VCaP (cell line): ENCODE data around the gene PSMD5.
"Not testable (repeated sequence)": the region's sequence is repeated elsewhere in the genome, so short reads cannot be mapped to it uniquely, and the experiment has no call there.

Source experiments
- H3K27ac ChIP-seq: fragments of 450-650 bp; 2 replicates; pipeline ENCODE4 v1.5.1; 2017
- TF ChIP-seq, protein P1 (sequence below): fragments of 450-650 bp; conservative IDR thresholded peaks from 2 replicates; pipeline ENCODE4 v1.5.1; 2017; ENCODE audit warnings: mild to moderate bottlenecking, moderate library complexity

The PSMD5 gene

DNA sequence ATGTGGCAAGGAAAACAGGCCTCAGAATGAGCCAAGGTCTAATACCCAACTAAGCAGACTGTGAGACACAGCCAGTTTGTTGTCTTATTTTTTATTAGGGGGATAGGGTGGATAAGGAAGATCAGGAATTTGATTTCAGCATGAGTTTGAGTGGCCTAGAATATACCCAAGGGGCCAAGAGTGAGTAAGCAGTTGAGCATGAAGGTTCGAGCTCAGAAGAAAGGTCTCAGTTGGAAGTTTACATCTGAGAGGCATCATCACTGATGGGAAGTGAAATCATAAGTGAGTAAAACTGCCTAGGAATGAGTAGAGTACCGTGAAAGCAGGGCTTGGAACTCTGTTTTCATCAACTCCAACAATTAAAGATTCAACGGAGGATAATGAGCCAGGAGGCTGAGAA, 12.6 kb downstream of the PSMD5 start:
- H3K27ac ChIP-seq, result no peak overlapping the region
- TF ChIP-seq, protein P1, sequence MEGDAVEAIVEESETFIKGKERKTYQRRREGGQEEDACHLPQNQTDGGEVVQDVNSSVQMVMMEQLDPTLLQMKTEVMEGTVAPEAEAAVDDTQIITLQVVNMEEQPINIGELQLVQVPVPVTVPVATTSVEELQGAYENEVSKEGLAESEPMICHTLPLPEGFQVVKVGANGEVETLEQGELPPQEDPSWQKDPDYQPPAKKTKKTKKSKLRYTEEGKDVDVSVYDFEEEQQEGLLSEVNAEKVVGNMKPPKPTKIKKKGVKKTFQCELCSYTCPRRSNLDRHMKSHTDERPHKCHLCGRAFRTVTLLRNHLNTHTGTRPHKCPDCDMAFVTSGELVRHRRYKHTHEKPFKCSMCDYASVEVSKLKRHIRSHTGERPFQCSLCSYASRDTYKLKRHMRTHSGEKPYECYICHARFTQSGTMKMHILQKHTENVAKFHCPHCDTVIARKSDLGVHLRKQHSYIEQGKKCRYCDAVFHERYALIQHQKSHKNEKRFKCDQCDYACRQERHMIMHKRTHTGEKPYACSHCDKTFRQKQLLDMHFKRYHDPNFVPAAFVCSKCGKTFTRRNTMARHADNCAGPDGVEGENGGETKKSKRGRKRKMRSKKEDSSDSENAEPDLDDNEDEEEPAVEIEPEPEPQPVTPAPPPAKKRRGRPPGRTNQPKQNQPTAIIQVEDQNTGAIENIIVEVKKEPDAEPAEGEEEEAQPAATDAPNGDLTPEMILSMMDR, result no peak

DNA sequence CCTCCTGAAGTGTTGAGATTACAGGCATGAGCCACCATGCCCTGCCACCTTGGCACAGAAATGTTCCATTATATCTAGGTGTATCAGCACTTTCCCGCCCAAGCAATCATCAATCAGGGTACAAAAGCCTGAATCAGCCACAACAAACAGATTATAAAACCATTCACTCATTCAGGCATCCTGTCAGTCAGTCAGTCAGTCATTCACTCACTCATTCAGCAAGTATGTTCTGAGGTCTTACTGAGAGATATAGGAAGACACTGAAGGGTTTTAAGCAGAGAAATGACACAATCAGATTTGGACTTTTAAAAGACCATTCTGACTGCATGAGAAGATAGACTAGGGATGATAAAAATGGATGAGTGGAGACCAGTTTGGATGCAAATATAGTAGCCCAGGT, 13.1 kb downstream of the PSMD5 start:
- no peak overlapping the region for H3K27ac ChIP-seq
- TF ChIP-seq, protein P1, result no peak

DNA sequence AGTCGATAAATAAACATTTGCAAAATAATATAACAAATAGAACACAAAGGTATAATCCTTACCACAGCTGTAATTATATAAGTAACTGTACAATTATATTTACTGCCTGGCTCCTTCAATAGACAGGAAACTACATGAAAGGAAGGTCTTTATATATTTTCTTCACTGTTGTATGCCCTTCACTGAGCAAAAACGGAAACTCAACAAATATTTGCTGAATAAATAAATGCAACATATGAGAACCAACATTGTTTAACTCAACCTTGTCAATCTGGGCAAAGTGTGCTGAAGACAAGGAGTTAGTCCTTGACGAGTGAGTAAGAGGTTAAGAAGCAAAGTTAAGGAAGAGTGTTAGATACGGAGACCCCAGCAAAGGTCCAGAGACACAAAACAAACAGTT, 22.6 kb downstream of the PSMD5 start:
- H3K27ac ChIP-seq, result peak overlapping the region; percentile 73
- TF ChIP-seq, protein P1, result no peak

DNA sequence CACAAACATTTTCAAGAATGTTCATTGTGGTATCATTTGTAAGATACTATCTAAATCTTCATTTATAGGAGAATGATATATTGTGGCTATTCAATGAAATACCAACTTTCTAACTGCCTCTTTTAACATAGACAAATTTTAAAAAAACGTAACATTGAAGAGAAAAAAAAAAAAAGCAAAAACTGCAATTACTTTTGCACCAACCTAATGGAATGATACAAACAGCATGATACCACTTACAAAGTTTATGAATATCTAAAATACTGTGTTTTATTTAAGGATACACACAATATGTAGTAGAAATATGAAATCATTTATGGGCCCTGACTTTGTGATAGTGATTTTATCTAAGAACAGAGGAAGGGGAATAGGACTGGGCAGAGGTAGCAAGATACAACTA, 24.1 kb downstream of the PSMD5 start:
- H3K27ac ChIP-seq, result no peak overlapping the region
- TF ChIP-seq, protein P1, result no peak

DNA sequence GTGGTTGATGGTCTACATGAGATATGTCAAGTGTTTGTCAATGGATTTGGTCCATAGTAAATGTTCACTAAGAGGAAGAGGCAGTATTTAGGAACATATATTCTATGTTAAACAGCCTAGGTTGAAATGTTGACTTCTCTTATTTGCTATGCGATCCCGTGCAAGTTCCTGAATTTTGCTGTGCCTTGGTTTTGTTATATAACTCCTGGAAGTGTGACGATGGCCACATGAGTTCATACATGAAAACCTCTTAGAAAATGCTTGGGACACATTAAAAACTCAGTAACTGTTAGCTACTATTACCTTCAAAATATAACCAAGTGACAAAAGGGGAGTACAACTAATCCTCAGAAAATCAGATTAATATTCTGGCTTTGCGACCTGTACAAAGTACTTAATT, 27.6 kb downstream of the PSMD5 start:
- H3K27ac ChIP-seq, result no peak overlapping the region
- TF ChIP-seq, protein P1, result no peak

DNA sequence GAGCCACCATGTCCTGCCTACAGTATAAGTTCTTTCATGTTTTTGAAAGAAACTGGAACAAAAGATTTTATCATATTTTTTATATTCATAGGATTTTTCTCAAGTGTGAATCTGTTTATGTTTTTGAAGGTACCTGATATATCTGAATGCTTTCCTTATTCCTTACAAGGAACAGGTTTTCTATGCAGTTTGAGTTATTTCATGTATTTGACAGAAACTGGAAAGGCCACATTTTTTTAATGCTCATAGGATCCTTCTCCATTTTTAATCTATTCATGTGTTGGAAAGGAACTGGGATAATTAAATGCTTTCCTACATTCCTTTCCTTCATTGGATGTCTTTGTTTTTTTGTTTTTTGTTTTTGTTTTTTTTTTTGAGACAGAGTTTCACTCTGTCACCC, 33.8 kb downstream of the PSMD5 start:
- TF ChIP-seq, protein P1, result no peak
- H3K27ac ChIP-seq, result no peak overlapping the region

DNA sequence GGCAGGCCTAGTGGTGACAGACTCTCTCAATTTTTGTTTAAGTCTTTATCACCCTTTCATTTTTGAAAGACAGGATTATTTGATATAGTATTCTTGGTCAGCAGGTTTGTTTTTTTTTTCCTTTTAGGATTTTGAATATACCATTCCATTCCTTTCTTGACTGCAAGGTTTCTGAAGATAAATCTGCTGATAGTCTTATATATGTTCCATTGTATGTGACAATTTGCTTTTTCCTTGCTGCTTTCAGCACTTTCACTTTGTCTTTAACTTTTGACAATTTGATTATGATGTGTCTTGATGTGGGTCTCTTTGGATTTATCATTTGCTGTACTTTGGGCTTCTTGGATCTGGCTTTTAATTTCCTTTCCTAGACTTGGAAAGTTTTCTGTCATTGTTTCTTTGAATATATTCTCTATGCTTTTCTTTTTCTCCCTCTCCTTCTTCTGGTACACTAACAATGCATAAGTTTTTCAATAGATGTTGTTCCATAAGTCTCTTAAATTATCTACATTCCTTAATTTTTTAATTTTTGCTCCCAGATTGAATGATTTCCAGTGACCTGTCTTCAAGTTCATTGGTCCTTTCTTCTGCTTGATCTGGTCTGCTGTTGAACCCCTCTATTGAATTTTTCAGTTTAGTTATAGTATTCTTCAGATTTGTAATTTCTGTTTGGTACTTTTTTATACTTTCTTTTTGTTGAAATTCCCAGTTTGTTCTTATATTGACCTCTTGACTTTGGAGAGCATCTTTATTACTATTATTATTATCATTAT, 34.9 kb downstream of the PSMD5 start:
- TF ChIP-seq, protein P1, result no peak
- no peak overlapping the region for H3K27ac ChIP-seq

DNA sequence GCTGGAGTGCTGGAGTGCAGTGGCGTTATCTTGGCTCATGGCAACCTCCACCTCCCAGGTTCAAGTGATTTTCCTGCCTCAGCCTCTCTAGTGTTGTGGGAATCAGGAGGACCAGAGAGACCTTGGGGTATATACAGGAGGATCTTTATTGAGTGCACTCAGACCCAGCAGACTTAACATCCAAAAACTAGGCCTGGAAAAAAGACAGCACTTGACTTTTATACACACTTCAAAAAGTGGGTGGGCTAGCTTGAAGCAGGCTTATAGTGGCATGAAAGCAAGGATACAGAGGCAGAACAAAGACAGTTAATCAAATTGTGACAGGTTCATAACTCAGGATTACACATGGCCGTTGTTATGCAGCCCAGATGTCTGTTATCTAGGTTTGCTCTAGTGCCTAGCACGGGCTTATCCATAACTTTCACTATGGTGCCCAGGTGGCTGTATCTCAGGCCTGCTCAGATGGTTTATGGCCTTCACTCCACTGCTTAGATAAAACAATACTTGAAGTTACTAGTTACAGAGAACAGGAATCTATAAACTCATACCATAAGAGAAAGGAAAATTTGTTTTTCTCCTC, 37.8 kb downstream of the PSMD5 start:
- H3K27ac ChIP-seq, result not testable (repeated sequence)
